K562 (cell line): ENCODE measurements around the gene ZBTB7A. TPM values are rescaled to one million over a fixed set of nuclear protein-coding genes. Genes with fewer than 3 reads are reported as not detected.
A peak's percentile ranks its signal among the peaks of the same experiment; 100 is the strongest.

Source experiments
- ATAC-seq: fragments of 200-7000 bp; cut with Tn5 transposase; 3 replicates; pipeline ENCODE4 v1.9.1; 2020; ENCODE audit warnings: moderate library complexity
- BruUV-seq: library from RNA; stranded (reverse); fragments of 400-500 nt; replicated peaks from 2 replicates; lab custom pipeline; 2021; lab: Mats Ljungman, UMichigan
- CTCF ChIA-PET: fragments of 300-600 bp; formaldehyde crosslinking; extraction: SDS; loops from one replicate; lab custom pipeline; 2021; ENCODE audit warnings: low intra/inter-chr PET ratio; lab: Yijun Ruan, JAX
- POLR2A ChIA-PET: fragments of 300-600, 350-650 bp; sonication (Branson Sonifier 250); formaldehyde crosslinking; extraction: SDS; loops from one replicate; lab custom pipeline; 2021; ENCODE audit warnings: antibody characterized with exemption, inconsistent platforms; lab: Yijun Ruan, JAX
- DNase-seq, 4 experiments: peaks; one replicate each; pipeline versions ENCODE4 v3.0.0 to v3.0.0-alpha.2; 2011 to 2018; ENCODE audit warnings: low spot score in 3 of 4, mixed read lengths in 3 of 4; ENCODE audit errors: extremely low read depth in 1 of 4
- FAIRE-seq: peaks from 2 replicates; lab custom pipeline; 2011; peaks lifted over from hg19 to GRCh38; lab: Jason Lieb, UNC
- H2AFZ ChIP-seq: 2 replicates; pipeline ENCODE4 v1.6.0; 2011; ENCODE audit warnings: low read depth, low read length, control low read depth, inconsistent platforms
- H3K27ac ChIP-seq: fragments of 200-600 bp; 3 replicates; pipeline ENCODE4 v1.8.0; 2011; ENCODE audit warnings: low read depth, mild to moderate bottlenecking, control low read depth, inconsistent platforms, low read length, moderate library complexity, mixed read lengths; ENCODE audit errors: extremely low read depth
- H3K27me3 ChIP-seq, 2 experiments: fragments of 300-600 bp in 1 of 2; 2 replicates in 1 of 2; 3 replicates in 1 of 2; pipeline versions ENCODE4 v1.6.0 to v1.8.0; 2011; ENCODE audit warnings: inconsistent platforms in 2 of 2, low read length in 2 of 2, mild to moderate bottlenecking in 1 of 2, mixed read lengths in 1 of 2, moderate library complexity in 1 of 2; ENCODE audit not compliant: control insufficient read depth in 2 of 2, insufficient read depth in 2 of 2
- H3K36me3 ChIP-seq: fragments of 300-600 bp; 3 replicates; pipeline ENCODE4 v1.8.0; 2011; ENCODE audit warnings: mild to moderate bottlenecking, low read length, inconsistent platforms; ENCODE audit not compliant: control insufficient read depth, insufficient read depth
- H3K4me1 ChIP-seq, 2 experiments: fragments of 200-600 bp in 1 of 2; replicated peaks in 1 of 2; 2 replicates in 1 of 2; 3 replicates in 1 of 2; pipeline versions ENCODE4 v1.5.1 to v1.8.0; 2011; ENCODE audit warnings: inconsistent platforms in 2 of 2, low read length in 2 of 2, mild to moderate bottlenecking in 1 of 2, mixed read lengths in 1 of 2, moderate library complexity in 1 of 2; ENCODE audit not compliant: control insufficient read depth in 2 of 2, insufficient read depth in 2 of 2
- H3K4me2 ChIP-seq: 2 replicates; pipeline ENCODE4 v1.6.1; 2011; ENCODE audit warnings: low read length, control low read depth, inconsistent platforms, mixed read lengths; ENCODE audit not compliant: insufficient read depth
- H3K4me3 ChIP-seq: fragments of 200-600 bp; sonication (generic), shearing (Covaris generic); 2 replicates; pipeline ENCODE4 v1.5.1; 2016; ENCODE audit warnings: control low read depth, inconsistent platforms
- H3K79me2 ChIP-seq: fragments of 200-600 bp; 3 replicates; pipeline ENCODE4 v1.8.0; 2011; ENCODE audit warnings: low read length, inconsistent platforms; ENCODE audit not compliant: control insufficient read depth, insufficient read depth
- H3K9ac ChIP-seq, 2 experiments: 2 replicates each; pipeline versions ENCODE4 v1.6.0 to v1.6.1; 2011; ENCODE audit warnings: low read depth in 2 of 2, low read length in 2 of 2, control low read depth in 1 of 2, inconsistent platforms in 1 of 2, mild to moderate bottlenecking in 1 of 2, mixed read lengths in 1 of 2; ENCODE audit not compliant: insufficient read depth in 1 of 2
- H3K9me1 ChIP-seq: one replicate; pipeline ENCODE4 v1.6.0; 2011; ENCODE audit warnings: inconsistent platforms, mild to moderate bottlenecking, low read length, moderate library complexity; ENCODE audit not compliant: control insufficient read depth, insufficient read depth
- H3K9me3 ChIP-seq: replicated peaks from 2 replicates; pipeline ENCODE4 v1.5.1; 2011; ENCODE audit warnings: low read depth, low read length, inconsistent platforms; ENCODE audit not compliant: control insufficient read depth, insufficient read depth
- H4K20me1 ChIP-seq: replicated peaks from 2 replicates; pipeline ENCODE4 v1.6.1; 2011; ENCODE audit warnings: low read length, inconsistent platforms, mixed read lengths; ENCODE audit not compliant: control insufficient read depth, insufficient read depth
- MAFK ChIP-seq: IDR thresholded peaks from 2 replicates; pipeline ENCODE4 v1.6.1; 2011; ENCODE audit warnings: low read length, improper control_type of control experiment
- MBD2 ChIP-seq: sonication (generic); IDR thresholded peaks from 2 replicates; pipeline ENCODE4 v1.6.1; 2016; ENCODE audit warnings: low read depth, borderline replicate concordance
- NCOA4 ChIP-seq: fragments of 450-650 bp; IDR thresholded peaks from 2 replicates; pipeline ENCODE4 v1.6.1; 2018; ENCODE audit warnings: mild to moderate bottlenecking; ENCODE audit not compliant: partially characterized antibody
- NR2C2 ChIP-seq, 2 experiments: fragments of 200-800 bp in 1 of 2; sonication (Bioruptor generic) in 1 of 2; sonication (generic) in 1 of 2; formaldehyde crosslinking in 1 of 2; IDR thresholded peaks; 2 replicates each; pipeline versions ENCODE4 v1.6.1 to v1.8.0; 2016 to 2022; ENCODE audit warnings: mild to moderate bottlenecking in 1 of 2, missing compliant biosample characterization in 1 of 2, missing genetic modification characterization in 1 of 2, missing genetic modification reagents in 1 of 2
- POLR2A ChIP-seq: fragments of 450-650 bp; conservative IDR thresholded peaks from 2 replicates; pipeline ENCODE4 v1.6.1; 2016
- POLR2G ChIP-seq: fragments of 200-400 bp; formaldehyde crosslinking; IDR thresholded peaks from 2 replicates; pipeline ENCODE4 v1.6.1; 2017; ENCODE audit warnings: low read depth, mild to moderate bottlenecking, antibody characterized with exemption, low read length, moderate library complexity
- RBM22 ChIP-seq: fragments of 200-400 bp; formaldehyde crosslinking; IDR thresholded peaks from 2 replicates; pipeline ENCODE4 v1.6.1; 2018; ENCODE audit warnings: low read length, low read depth; ENCODE audit not compliant: poor library complexity, severe bottlenecking
- TRIM28 ChIP-seq: fragments of 450-650 bp; IDR thresholded peaks from 2 replicates; pipeline ENCODE4 v1.6.1; 2017
- ZBTB7A ChIP-seq: IDR thresholded peaks from 2 replicates; pipeline ENCODE4 v1.6.1; 2011; ENCODE audit warnings: low read depth, mild to moderate bottlenecking, low read length, moderate library complexity, borderline replicate concordance; ENCODE audit not compliant: control insufficient read depth
- WGBS: fragments of 100-300 bp; shearing (Covaris generic); methylation state at CpG from one replicate; pipeline ENCODE4 v1.1.6; 2016; ENCODE audit warnings: low coverage, mixed read lengths; ENCODE audit not compliant: insufficient coverage; ENCODE audit errors: missing lambda C conversion rate; 5-methylcytosine and 5-hydroxymethylcytosine counted together
- in situ Hi-C: fragments of 300-500 bp; cut with MboI; formaldehyde crosslinking; loops from 4 replicates; pipeline ENCODE4 v1.15.0; 2018; ENCODE audit warnings: inconsistent platforms, mixed read lengths
- intact Hi-C: fragments of 100-400 bp; cut with micrococcal nuclease; formaldehyde crosslinking; loops from 2 replicates; pipeline ENCODE4 v1.14.2; 2022
- polyA plus RNA-seq, 8 experiments: library from polyadenylated mRNA; depleted of rRNA in 4 of 8; stranded (reverse) in 5 of 8; unstranded in 3 of 8; fragments of >200 nt; fragmentation: Nextera tagmentation in 2 of 8; fragmentation: Illumina TruSeq in 1 of 8; extraction: Ambion mirVana in 2 of 8; extraction: Trizol in 1 of 8; gene quantifications; 2 replicates each; pipeline versions ENCODE4 v1.2.1 to v1.2.3, GENCODE V29; 2011 to 2014; ENCODE audit warnings: inconsistent platforms in 1 of 8, missing spikeins in 1 of 8
- total RNA-seq, 7 experiments: library from RNA; depleted of rRNA in 6 of 7; stranded (reverse); fragments of >200 nt in 6 of 7; fragmentation: Illumina TruSeq in 2 of 7; extraction: Trizol in 2 of 7; gene quantifications; 2 replicates each; pipeline versions ENCODE4 v1.2.1 to v1.2.3, GENCODE V29; 2011 to 2021; ENCODE audit warnings: low replicate concordance in 1 of 7
- TF ChIP-seq, protein P1 (sequence below): fragments of 450-650 bp; IDR thresholded peaks from 2 replicates; pipeline ENCODE4 v1.6.1; 2016; ENCODE audit warnings: mild to moderate bottlenecking
- TF ChIP-seq, protein P2 (sequence below): sonication (generic); formaldehyde crosslinking; IDR thresholded peaks from 2 replicates; pipeline ENCODE4 v1.8.1; 2023; ENCODE audit warnings: mild to moderate bottlenecking, missing genetic modification reagents
- TF ChIP-seq, protein P3 (sequence below): sonication (generic); formaldehyde crosslinking; IDR thresholded peaks from 2 replicates; pipeline ENCODE4 v1.9.0; 2022; ENCODE audit warnings: mild to moderate bottlenecking, missing genetic modification reagents

ZBTB7A gene
- total and polyA plus RNA-seq, 9 of the 15 experiments (the other 6 are each of a cell fraction or from before 2014, with no cell fraction given) = 0.11 to 34.0 (median 4.6) TPM

DNA sequence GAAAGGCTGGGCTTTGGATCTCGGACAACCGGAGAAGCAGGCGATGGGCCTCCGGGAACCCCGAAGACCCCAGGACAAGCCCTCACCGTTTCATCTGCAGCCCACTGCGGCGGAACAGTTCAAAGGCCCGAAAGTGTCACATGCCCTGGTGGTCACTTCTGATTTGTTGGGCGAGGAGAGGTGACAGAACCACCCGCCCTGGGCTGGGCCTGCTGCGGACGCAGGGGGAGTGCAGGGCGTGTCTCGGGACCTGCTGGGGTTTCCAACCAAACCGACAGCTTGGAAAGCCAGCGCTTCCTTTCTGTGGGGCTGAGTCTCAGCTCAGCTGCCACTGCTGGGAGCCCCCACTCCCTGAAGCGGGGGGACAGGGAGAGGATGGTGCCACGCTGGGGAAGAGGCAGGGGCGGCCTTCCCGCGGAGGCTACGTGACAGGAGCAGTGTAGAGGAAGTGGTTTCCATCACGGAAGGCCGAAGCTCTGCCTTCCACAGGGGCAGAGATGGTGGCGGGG lies 22.8 kb upstream of the ZBTB7A start:
- FAIRE-seq = no peak
- no peaks in the 10 kb centered on the region for H3K9me1 ChIP-seq
- H4K20me1 ChIP-seq = no peaks in the 10 kb centered on the region
- no TSS peak for BruUV-seq
- CTCF ChIA-PET = no interaction called here
- no peaks in the 10 kb centered on the region for H3K9me3 ChIP-seq
- TF ChIP-seq MBD2 = 0 out of 2 replicates have a peak, but pooled peaks have one; percentile 8
- 0 out of 2 replicates have a peak, but pooled peaks have one; percentile 22 for TF ChIP-seq NR2C2 (CRISPR knock-in tag; IDR thresholded peaks at IDR 0.05)
- no peak for TF ChIP-seq NR2C2 (tag; IDR thresholded peaks at IDR 0.05)
- TF ChIP-seq NCOA4 = no peak
- TF ChIP-seq RBM22 = peak; percentile 27
- TF ChIP-seq MAFK = no peak
- TF ChIP-seq, protein P1, sequence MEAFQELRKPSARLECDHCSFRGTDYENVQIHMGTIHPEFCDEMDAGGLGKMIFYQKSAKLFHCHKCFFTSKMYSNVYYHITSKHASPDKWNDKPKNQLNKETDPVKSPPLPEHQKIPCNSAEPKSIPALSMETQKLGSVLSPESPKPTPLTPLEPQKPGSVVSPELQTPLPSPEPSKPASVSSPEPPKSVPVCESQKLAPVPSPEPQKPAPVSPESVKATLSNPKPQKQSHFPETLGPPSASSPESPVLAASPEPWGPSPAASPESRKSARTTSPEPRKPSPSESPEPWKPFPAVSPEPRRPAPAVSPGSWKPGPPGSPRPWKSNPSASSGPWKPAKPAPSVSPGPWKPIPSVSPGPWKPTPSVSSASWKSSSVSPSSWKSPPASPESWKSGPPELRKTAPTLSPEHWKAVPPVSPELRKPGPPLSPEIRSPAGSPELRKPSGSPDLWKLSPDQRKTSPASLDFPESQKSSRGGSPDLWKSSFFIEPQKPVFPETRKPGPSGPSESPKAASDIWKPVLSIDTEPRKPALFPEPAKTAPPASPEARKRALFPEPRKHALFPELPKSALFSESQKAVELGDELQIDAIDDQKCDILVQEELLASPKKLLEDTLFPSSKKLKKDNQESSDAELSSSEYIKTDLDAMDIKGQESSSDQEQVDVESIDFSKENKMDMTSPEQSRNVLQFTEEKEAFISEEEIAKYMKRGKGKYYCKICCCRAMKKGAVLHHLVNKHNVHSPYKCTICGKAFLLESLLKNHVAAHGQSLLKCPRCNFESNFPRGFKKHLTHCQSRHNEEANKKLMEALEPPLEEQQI = no peak
- peak; percentile 36; the same call in 1 of the 2 replicates for TF ChIP-seq POLR2A
- TF ChIP-seq, protein P2, sequence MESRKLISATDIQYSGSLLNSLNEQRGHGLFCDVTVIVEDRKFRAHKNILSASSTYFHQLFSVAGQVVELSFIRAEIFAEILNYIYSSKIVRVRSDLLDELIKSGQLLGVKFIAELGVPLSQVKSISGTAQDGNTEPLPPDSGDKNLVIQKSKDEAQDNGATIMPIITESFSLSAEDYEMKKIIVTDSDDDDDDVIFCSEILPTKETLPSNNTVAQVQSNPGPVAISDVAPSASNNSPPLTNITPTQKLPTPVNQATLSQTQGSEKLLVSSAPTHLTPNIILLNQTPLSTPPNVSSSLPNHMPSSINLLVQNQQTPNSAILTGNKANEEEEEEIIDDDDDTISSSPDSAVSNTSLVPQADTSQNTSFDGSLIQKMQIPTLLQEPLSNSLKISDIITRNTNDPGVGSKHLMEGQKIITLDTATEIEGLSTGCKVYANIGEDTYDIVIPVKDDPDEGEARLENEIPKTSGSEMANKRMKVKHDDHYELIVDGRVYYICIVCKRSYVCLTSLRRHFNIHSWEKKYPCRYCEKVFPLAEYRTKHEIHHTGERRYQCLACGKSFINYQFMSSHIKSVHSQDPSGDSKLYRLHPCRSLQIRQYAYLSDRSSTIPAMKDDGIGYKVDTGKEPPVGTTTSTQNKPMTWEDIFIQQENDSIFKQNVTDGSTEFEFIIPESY (CRISPR knock-in tag) = 0 out of 2 replicates have a peak, but pooled peaks have one; percentile 22
- TF ChIP-seq, protein P3, sequence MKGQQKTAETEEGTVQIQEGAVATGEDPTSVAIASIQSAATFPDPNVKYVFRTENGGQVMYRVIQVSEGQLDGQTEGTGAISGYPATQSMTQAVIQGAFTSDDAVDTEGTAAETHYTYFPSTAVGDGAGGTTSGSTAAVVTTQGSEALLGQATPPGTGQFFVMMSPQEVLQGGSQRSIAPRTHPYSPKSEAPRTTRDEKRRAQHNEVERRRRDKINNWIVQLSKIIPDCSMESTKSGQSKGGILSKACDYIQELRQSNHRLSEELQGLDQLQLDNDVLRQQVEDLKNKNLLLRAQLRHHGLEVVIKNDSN (CRISPR knock-in tag) = peak; percentile 38
- 0 out of 2 replicates have a peak, but pooled peaks have one; percentile 16 for TF ChIP-seq ZBTB7A
- TF ChIP-seq POLR2G = 0 out of 2 replicates have a peak, but pooled peaks have one; percentile 32
- no peak for TF ChIP-seq TRIM28
- TF ChIP-seq, all 486 proteins: peak for 8
- H2AFZ ChIP-seq = no peak overlapping the region
- no peaks in the 10 kb centered on the region for H3K27me3 ChIP-seq
- H3K9ac ChIP-seq = peak overlapping the region in 1 of 2 experiments; percentile 75; a peak in 2 of 4 replicates
- in situ Hi-C loops = no loop called here
- ATAC-seq = peak; percentile 29
- no peak overlapping the region for H3K4me2 ChIP-seq
- POLR2A ChIA-PET = interaction anchor here (0.6 to 1.2 kb wide), 7 partner anchors 8 to 111 kb away, joined by 3 to 4 read pairs (median 3); no protein-coding TSS in a partner anchor
- H3K27ac ChIP-seq = peak overlapping the region; percentile 63; the same call in 2 of the 3 replicates
- H3K36me3 ChIP-seq = peaks cover 40% of the 10 kb centered on the region; the same call in 1 of the 3 replicates
- H3K4me1 ChIP-seq = peaks cover 6 to 46% of the 10 kb centered on the region in 2 experiments; a peak in 4 of 5 replicates
- WGBS = 82% methylated on average over 15 of the region's 26 CpGs
- intact Hi-C loops = no loop called here
- H3K79me2 ChIP-seq = no peaks in the 10 kb centered on the region
- no peak overlapping the region for H3K4me3 ChIP-seq
- no peak for DNase-seq
